GM15510 (cell line): ENCODE measurements around the gene ERCC6.

Source experiments
- POLR2A ChIP-seq: IDR thresholded peaks from 3 replicates; pipeline ENCODE4 v1.6.1; 2011; ENCODE audit warnings: borderline replicate concordance; ENCODE audit not compliant: insufficient read length; ENCODE audit errors: extremely low read depth

The ERCC6 gene

GRCh38 chr10:49538381-49539319, at the start of gene ERCC6:
Gene ERCC6 (minus strand): TSS chr10:49539121.
- peak; percentile 88 for TF ChIP-seq POLR2A

- TF ChIP-seq POLR2A, result no peak
Observed at GRCh38 chr10:49587981-49588380, 49.1 kb upstream of the ERCC6 start.

- no peak for TF ChIP-seq POLR2A
Observed at GRCh38 chr10:49585387-49585786, 46.5 kb upstream of the ERCC6 start.

GRCh38 chr10:49579621-49580020, 40.7 kb upstream of the ERCC6 start:
- no peak for TF ChIP-seq POLR2A

- no peak for TF ChIP-seq POLR2A
Observed at GRCh38 chr10:49578392-49578791, 39.5 kb upstream of the ERCC6 start.

GRCh38 chr10:49577182-49577925, 38.4 kb upstream of the ERCC6 start:
- TF ChIP-seq POLR2A, result no peak

GRCh38 chr10:49575489-49576072, 36.7 kb upstream of the ERCC6 start:
- TF ChIP-seq POLR2A, result no peak

GRCh38 chr10:49572594-49573114, 33.7 kb upstream of the ERCC6 start:
- TF ChIP-seq POLR2A, result no peak

GRCh38 chr10:49571388-49571787, 32.5 kb upstream of the ERCC6 start:
- TF ChIP-seq POLR2A, result no peak

GRCh38 chr10:49569031-49569631, 30.2 kb upstream of the ERCC6 start:
- no peak for TF ChIP-seq POLR2A

- TF ChIP-seq POLR2A, result no peak
Observed at GRCh38 chr10:49568235-49568634, 29.3 kb upstream of the ERCC6 start.

- no peak for TF ChIP-seq POLR2A
Observed at GRCh38 chr10:49567810-49568209, 28.9 kb upstream of the ERCC6 start.

GRCh38 chr10:49564461-49565009, 25.6 kb upstream of the ERCC6 start:
- TF ChIP-seq POLR2A, result no peak

- no peak for TF ChIP-seq POLR2A
Observed at GRCh38 chr10:49562893-49563292, 24.0 kb upstream of the ERCC6 start.
